Transverse colon (tissue), 4 donors: ENCODE measurements around the gene SINHCAF.

Experiments used
- CTCF ChIP-seq, 5 experiments: fragments of 200-600 bp in 3 of 5; fragments of 450-650 bp in 2 of 5; sonication (generic) in 3 of 5; IDR thresholded peaks; 1 replicate in 2 of 5; 2 replicates in 3 of 5; pipeline ENCODE4 v1.5.1; 2016 to 2017; ENCODE audit warnings: antibody characterized with exemption in 5 of 5, inconsistent platforms in 3 of 5, mild to moderate bottlenecking in 2 of 5, moderate library complexity in 1 of 5
- EP300 ChIP-seq: sonication (generic); formaldehyde crosslinking; IDR thresholded peaks from one replicate; pipeline ENCODE4 v1.6.1; 2017; ENCODE audit warnings: antibody characterized with exemption, low read depth
- POLR2A ChIP-seq: fragments of 450-650 bp; IDR thresholded peaks from one replicate; pipeline ENCODE4 v1.6.1; 2016; ENCODE audit warnings: antibody characterized with exemption, mild to moderate bottlenecking, moderate library complexity
- POLR2AphosphoS5 ChIP-seq, 3 donors: sonication (generic); formaldehyde crosslinking; IDR thresholded peaks; one replicate each; pipeline ENCODE4 v1.6.1; 2016; ENCODE audit warnings: antibody characterized with exemption in 3 of 3

GRCh38 chr12:31362115-31362758 lies 36.3 kb upstream of the SINHCAF start:
- TF ChIP-seq CTCF (IDR thresholded peaks at IDR 0.05): peak in 1 of 5 experiments; percentile 25
- TF ChIP-seq POLR2A: peak; percentile 54
- TF ChIP-seq EP300: no peak
- TF ChIP-seq POLR2AphosphoS5 (IDR thresholded peaks at IDR 0.05): peak in 2 of 3 donors; percentile 50 to 76
